Measurements from ENCODE around the gene OR2T27.
"Not testable (repeated sequence)": the region's sequence is repeated elsewhere in the genome, so short reads cannot be mapped to it uniquely, and the experiment has no call there.

OR2T27 gene

GRCh38 chr1:248640906-248641305 is 14.4 kb downstream of the OR2T27 start:
- H3K36me3 ChIP-seq (ENCODE audit: control insufficient read depth, insufficient read depth, low read length); H3K4me1 ChIP-seq (ENCODE audit: control insufficient read depth, insufficient read depth, low read length, poor library complexity, severe bottlenecking); H3K4me3 ChIP-seq (ENCODE audit: extremely low read depth, insufficient read depth, low read length, poor library complexity, severe bottlenecking); H3K27ac ChIP-seq (ENCODE audit: low read depth, low read length, severe bottlenecking); H3K9me3 ChIP-seq (ENCODE audit: control insufficient read depth, low read length): not testable (repeated sequence)
- WGBS, 2 experiments (ENCODE audit: insufficient coverage in 2 of 2): no CpG with 5 or more reads among the region's 3 CpGs

- WGBS, 2 experiments (ENCODE audit: insufficient coverage in 2 of 2): no CpG with 5 or more reads among the region's 5 CpGs
- H3K4me3 ChIP-seq (ENCODE audit: extremely low read depth, insufficient read depth, low read length, poor library complexity, severe bottlenecking); H3K9me3 ChIP-seq (ENCODE audit: control insufficient read depth, low read length); H3K36me3 ChIP-seq (ENCODE audit: control insufficient read depth, insufficient read depth, low read length); H3K27ac ChIP-seq (ENCODE audit: low read depth, low read length, severe bottlenecking); H3K4me1 ChIP-seq (ENCODE audit: control insufficient read depth, insufficient read depth, low read length, poor library complexity, severe bottlenecking): not testable (repeated sequence)
These were observed 15.7 kb downstream of the OR2T27 start for GRCh38 chr1:248639652-248640051.

GRCh38 chr1:248636612-248637011 is 18.7 kb downstream of the OR2T27 start:
- H3K27ac ChIP-seq (ENCODE audit: low read depth, low read length, severe bottlenecking); H3K36me3 ChIP-seq (ENCODE audit: control insufficient read depth, insufficient read depth, low read length); H3K4me3 ChIP-seq (ENCODE audit: extremely low read depth, insufficient read depth, low read length, poor library complexity, severe bottlenecking); H3K9me3 ChIP-seq (ENCODE audit: control insufficient read depth, low read length); H3K4me1 ChIP-seq (ENCODE audit: control insufficient read depth, insufficient read depth, low read length, poor library complexity, severe bottlenecking): not testable (repeated sequence)
- no CpG with 5 or more reads among the region's 5 CpGs for WGBS, 2 experiments (ENCODE audit: insufficient coverage in 2 of 2)

- H3K36me3 ChIP-seq (ENCODE audit: control insufficient read depth, insufficient read depth, low read length); H3K4me3 ChIP-seq (ENCODE audit: extremely low read depth, insufficient read depth, low read length, poor library complexity, severe bottlenecking); H3K27ac ChIP-seq (ENCODE audit: low read depth, low read length, severe bottlenecking); H3K4me1 ChIP-seq (ENCODE audit: control insufficient read depth, insufficient read depth, low read length, poor library complexity, severe bottlenecking): not testable (repeated sequence)
- WGBS, 2 experiments (ENCODE audit: insufficient coverage in 2 of 2): no CpG with 5 or more reads among the region's 2 CpGs
- H3K9me3 ChIP-seq (ENCODE audit: control insufficient read depth, low read length): peaks cover 14% of the 10 kb centered on the region
These were observed 20.3 kb downstream of the OR2T27 start, which contains the start of gene OR2T11 for GRCh38 chr1:248634991-248635390. Gene OR2T11, minus strand, starts transcription at chr1:248635091. Its CDS starts 7,963 bp downstream, at chr1:248627128.

- H3K36me3 ChIP-seq (ENCODE audit: control insufficient read depth, insufficient read depth, low read length): no peaks in the 10 kb centered on the region
- no peak overlapping the region for H3K4me3 ChIP-seq (ENCODE audit: extremely low read depth, insufficient read depth, low read length, poor library complexity, severe bottlenecking)
- peaks cover 35% of the 10 kb centered on the region for H3K9me3 ChIP-seq (ENCODE audit: control insufficient read depth, low read length)
- H3K27ac ChIP-seq (ENCODE audit: low read depth, low read length, severe bottlenecking): no peak overlapping the region
- no peaks in the 10 kb centered on the region for H3K4me1 ChIP-seq (ENCODE audit: control insufficient read depth, insufficient read depth, low read length, poor library complexity, severe bottlenecking)
- WGBS, 2 experiments (ENCODE audit: insufficient coverage in 2 of 2): 54 to 63% methylated on average over 4 of the region's 7 CpGs
These were observed 23.8 kb downstream of the OR2T27 start for GRCh38 chr1:248631354-248632008.

- Histone ChIP-seq H3K27ac (ENCODE audit: low read depth, low read length, severe bottlenecking) (no peak overlapping the region), H3K9me3 (ENCODE audit: control insufficient read depth, low read length) (peaks cover 42% of the 10 kb centered on the region)
These were observed 24.8 kb downstream of the OR2T27 start for GRCh38 chr1:248630551-248630950.

GRCh38 chr1:248627971-248628844 is 27.1 kb downstream of the OR2T27 start:
- Histone ChIP-seq H3K4me1 (ENCODE audit: control insufficient read depth, insufficient read depth, low read length, poor library complexity, severe bottlenecking) (no peaks in the 10 kb centered on the region), H3K9me3 (ENCODE audit: control insufficient read depth, low read length) (peaks cover 52% of the 10 kb centered on the region), H3K36me3 (ENCODE audit: control insufficient read depth, insufficient read depth, low read length) (no peaks in the 10 kb centered on the region), H3K4me3 (ENCODE audit: extremely low read depth, insufficient read depth, low read length, poor library complexity, severe bottlenecking) (no peak overlapping the region), H3K27ac (ENCODE audit: low read depth, low read length, severe bottlenecking) (no peak overlapping the region)
- 75 to 82% methylated on average over 7 to 8 of the region's 9 CpGs for WGBS, 2 experiments (ENCODE audit: insufficient coverage in 2 of 2)

More at GRCh38 chr1:248630551-248630950, 24.8 kb downstream of the OR2T27 start:
- H3K36me3 ChIP-seq (ENCODE audit: control insufficient read depth, insufficient read depth, low read length): no peaks in the 10 kb centered on the region
- H3K4me1 ChIP-seq (ENCODE audit: control insufficient read depth, insufficient read depth, low read length, poor library complexity, severe bottlenecking): no peaks in the 10 kb centered on the region
- 78% methylated on average over 1 of the region's 2 CpGs; no CpG with 5 or more reads in 1 of the 2 experiments for WGBS, 2 experiments (ENCODE audit: insufficient coverage in 2 of 2)
- no peak overlapping the region for H3K4me3 ChIP-seq (ENCODE audit: extremely low read depth, insufficient read depth, low read length, poor library complexity, severe bottlenecking)

GRCh38 chr1:248625971-248626370 is 29.4 kb downstream of the OR2T27 start:
- Histone ChIP-seq H3K4me1 (ENCODE audit: control insufficient read depth, insufficient read depth, low read length, poor library complexity, severe bottlenecking) (no peaks in the 10 kb centered on the region), H3K27ac (ENCODE audit: low read depth, low read length, severe bottlenecking) (no peak overlapping the region), H3K36me3 (ENCODE audit: control insufficient read depth, insufficient read depth, low read length) (no peaks in the 10 kb centered on the region), H3K9me3 (ENCODE audit: control insufficient read depth, low read length) (peaks cover 51% of the 10 kb centered on the region), H3K4me3 (ENCODE audit: extremely low read depth, insufficient read depth, low read length, poor library complexity, severe bottlenecking) (no peak overlapping the region)
- 60 to 64% methylated on average over 3 to 5 of the region's 5 CpGs for WGBS, 2 experiments (ENCODE audit: insufficient coverage in 2 of 2)

GRCh38 chr1:248625166-248625565 is 30.2 kb downstream of the OR2T27 start:
- WGBS, 2 experiments (ENCODE audit: insufficient coverage in 2 of 2): 28 to 52% methylated on average over 2 to 3 of the region's 4 CpGs
- Histone ChIP-seq H3K4me1 (ENCODE audit: control insufficient read depth, insufficient read depth, low read length, poor library complexity, severe bottlenecking) (no peaks in the 10 kb centered on the region), H3K9me3 (ENCODE audit: control insufficient read depth, low read length) (peaks cover 45% of the 10 kb centered on the region), H3K36me3 (ENCODE audit: control insufficient read depth, insufficient read depth, low read length) (no peaks in the 10 kb centered on the region), H3K4me3 (ENCODE audit: extremely low read depth, insufficient read depth, low read length, poor library complexity, severe bottlenecking) (no peak overlapping the region), H3K27ac (ENCODE audit: low read depth, low read length, severe bottlenecking) (no peak overlapping the region)

- Histone ChIP-seq H3K9me3 (ENCODE audit: control insufficient read depth, low read length) (peaks cover 50% of the 10 kb centered on the region), H3K36me3 (ENCODE audit: control insufficient read depth, insufficient read depth, low read length) (no peaks in the 10 kb centered on the region), H3K4me1 (ENCODE audit: control insufficient read depth, insufficient read depth, low read length, poor library complexity, severe bottlenecking) (no peaks in the 10 kb centered on the region), H3K27ac (ENCODE audit: low read depth, low read length, severe bottlenecking) (no peak overlapping the region), H3K4me3 (ENCODE audit: extremely low read depth, insufficient read depth, low read length, poor library complexity, severe bottlenecking) (no peak overlapping the region)
- WGBS, 2 experiments (ENCODE audit: insufficient coverage in 2 of 2): 85 to 93% methylated on average over 3 to 4 of the region's 4 CpGs
These were observed 32.7 kb downstream of the OR2T27 start for GRCh38 chr1:248622570-248623001.

- WGBS, 2 experiments (ENCODE audit: insufficient coverage in 2 of 2): 70 to 75% methylated on average over 4 to 6 of the region's 7 CpGs
These were observed 33.6 kb downstream of the OR2T27 start for GRCh38 chr1:248621770-248622169.

More at GRCh38 chr1:248621770-248622169, 33.6 kb downstream of the OR2T27 start:
- Histone ChIP-seq H3K4me3 (ENCODE audit: extremely low read depth, insufficient read depth, low read length, poor library complexity, severe bottlenecking) (no peak overlapping the region), H3K4me1 (ENCODE audit: control insufficient read depth, insufficient read depth, low read length, poor library complexity, severe bottlenecking) (no peaks in the 10 kb centered on the region), H3K36me3 (ENCODE audit: control insufficient read depth, insufficient read depth, low read length) (no peaks in the 10 kb centered on the region), H3K27ac (ENCODE audit: low read depth, low read length, severe bottlenecking) (no peak overlapping the region), H3K9me3 (ENCODE audit: control insufficient read depth, low read length) (peaks cover 47% of the 10 kb centered on the region)

Data from mesodermal cell (in vitro differentiated cells).